ENCODE measurements around the gene TGIF2.

Gene TGIF2

DNA sequence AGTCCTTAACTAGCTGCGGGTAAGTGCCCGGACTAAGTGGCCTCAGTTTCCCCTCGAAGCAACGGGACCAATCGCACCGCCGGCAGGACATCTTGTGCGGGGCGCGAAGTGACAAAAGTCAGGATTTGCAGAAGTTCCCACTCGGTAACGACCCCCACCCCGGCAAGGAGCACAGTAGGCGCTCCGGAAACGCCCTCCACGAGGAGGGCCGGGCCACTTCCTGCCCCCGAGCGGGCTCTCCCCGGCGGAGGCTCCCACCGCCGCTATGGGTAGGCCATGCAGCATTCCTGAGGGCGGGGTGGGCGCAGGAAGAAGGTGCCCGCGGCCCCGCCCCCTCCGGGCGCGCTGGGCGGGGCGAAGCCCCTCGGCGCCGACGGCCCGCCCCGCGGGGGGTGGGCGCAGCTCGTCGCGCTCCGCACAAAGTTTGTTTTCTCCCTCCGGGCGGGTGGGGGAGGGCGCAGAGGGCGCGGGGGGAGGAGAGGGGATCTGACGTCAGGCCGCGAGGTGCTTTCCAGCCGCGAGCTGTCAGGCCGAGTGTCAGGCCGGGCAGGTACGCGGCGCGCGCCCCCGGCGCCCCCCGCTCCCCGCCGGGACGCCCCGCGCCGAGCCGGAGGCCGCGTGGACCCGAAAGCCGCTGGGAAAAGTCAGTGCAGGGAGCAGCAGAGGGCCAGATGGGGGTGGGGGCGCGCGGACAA lies at the start of gene TGIF2:
TGIF2 (plus strand) TSS at position 495 of the 695 bp plus-strand sequence. CDS start 5,178 bp downstream, outside the sequence.
- no peak for FAIRE-seq

DNA sequence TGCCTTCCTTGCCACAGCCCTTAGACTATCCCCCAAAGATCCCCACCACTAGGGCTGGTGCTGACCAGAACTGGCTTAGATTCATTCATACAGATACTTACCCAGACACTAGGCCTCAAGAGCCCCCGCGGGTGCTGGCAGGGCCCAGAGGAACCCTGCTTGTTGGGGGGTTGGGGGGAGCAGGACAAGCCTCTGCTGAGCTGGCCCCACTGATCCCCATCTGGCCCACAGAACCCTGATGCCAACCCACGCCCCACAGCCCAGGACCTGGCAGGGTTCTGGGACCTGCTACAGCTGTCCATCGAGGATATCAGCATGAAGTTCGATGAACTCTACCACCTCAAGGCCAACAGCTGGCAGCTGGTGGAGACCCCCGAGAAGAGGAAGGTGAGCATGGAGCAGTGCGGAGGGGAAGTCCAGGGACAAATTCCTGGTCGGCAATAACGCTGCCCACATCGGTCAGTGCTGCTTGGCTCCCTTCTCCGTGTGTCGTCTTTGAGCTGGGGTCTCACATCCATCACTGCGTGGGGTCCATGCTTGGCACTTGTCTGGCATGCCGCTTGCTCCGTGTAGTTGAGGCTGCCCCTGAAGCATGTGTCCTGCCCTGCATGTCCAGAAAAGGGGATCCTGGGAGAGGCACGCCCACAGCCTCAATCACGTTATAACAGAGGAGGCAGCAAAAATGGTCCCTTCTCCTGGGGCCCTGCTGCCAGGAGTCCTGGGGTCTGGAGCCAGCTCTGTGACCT lies 47.6 kb upstream of the TGIF2 start:
- no peak for FAIRE-seq

DNA sequence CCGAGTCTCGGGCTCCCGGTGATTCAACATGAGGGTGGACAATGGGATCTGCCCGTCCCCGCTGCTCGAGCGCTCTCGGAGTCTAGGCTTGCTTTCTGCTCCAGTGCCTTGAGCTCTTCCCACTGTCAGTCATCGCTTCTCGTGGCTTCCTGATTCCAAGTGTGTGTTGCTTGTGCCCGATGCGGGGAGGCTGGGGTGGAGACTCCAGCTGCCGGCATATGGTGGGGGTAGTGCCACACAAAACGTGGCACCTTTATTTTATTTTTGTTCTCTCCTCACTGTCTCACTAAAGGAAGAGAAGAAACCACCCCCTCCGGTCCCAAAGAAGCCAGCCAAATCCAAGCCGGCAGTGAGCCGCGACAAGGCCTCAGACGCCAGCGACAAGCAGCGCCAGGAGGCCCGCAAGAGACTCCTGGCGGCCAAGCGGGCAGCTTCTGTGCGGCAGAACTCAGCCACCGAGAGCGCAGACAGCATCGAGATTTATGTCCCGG lies 46.8 kb upstream of the TGIF2 start:
- no peak for FAIRE-seq

DNA sequence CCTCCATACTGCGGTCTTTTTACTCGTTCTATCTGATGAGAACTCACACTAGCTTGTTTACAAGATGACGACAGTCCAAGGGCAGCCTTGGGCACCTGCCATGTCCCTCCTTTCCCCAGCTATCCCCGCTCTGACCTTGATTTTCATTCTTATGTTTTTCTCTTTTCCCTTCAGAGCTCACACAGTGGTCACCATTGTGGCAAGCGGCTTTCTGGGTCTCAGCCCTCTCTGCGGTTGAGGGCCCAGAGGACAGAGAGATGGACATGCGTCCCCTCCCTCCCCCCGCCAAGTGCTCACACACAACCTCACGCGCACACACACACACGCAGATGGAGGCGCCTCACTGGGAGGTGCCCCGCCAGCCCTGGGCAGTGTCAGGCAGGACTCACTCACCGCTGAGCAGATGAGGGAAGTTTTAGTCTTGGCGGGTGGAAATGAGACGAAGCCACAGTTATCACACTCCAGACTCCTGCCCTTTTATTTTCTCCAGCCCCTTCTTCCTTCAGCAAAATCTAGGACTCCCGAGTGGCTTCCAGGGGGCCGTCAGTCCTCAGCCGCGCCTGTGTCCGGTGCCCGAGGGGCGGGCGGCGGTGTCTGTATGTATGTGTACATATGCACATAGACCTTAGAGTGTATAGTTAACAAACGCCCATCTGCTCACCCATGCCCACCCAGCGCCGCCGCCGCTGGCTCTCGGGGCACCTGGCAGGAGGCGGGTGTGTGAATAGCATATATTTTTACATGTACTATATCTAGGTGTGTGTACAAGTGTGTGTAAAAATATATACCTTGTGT lies 45.9 kb upstream of the TGIF2 start:
- no peak for FAIRE-seq

DNA sequence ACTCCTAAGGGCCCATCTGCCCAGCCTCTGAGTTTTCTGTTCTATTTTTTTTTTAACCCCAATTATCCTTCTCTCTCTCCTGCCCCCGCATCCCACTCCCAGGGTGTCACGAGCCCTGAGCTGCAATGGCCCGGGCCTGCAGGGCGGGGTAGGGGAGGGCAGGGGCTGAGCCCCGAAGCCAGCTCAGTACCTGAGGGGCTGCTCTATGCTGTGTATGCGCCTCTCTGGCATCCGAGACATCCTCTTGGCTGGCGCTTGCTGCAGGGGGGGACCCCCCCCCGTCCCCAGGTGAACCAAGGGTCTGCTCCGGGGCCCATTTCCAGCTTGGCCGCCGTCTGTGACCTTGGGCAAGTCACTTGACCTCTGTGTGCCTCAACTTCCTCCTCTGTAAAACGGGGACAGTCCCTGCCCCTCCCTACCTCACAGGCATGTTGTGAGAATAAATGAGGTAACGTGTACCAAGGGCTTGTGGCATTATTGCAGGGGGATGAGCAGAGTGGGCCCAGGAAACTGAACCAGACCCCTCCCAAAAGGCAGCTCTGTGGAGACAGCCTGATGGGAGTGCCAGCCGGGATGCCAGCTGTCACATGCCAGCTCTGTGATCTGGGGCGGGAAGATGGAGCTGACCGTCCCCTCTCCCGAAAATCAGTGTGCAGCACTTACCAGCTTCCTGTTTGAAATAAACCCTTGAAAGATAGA lies 45.1 kb upstream of the TGIF2 start:
- no peak for FAIRE-seq

DNA sequence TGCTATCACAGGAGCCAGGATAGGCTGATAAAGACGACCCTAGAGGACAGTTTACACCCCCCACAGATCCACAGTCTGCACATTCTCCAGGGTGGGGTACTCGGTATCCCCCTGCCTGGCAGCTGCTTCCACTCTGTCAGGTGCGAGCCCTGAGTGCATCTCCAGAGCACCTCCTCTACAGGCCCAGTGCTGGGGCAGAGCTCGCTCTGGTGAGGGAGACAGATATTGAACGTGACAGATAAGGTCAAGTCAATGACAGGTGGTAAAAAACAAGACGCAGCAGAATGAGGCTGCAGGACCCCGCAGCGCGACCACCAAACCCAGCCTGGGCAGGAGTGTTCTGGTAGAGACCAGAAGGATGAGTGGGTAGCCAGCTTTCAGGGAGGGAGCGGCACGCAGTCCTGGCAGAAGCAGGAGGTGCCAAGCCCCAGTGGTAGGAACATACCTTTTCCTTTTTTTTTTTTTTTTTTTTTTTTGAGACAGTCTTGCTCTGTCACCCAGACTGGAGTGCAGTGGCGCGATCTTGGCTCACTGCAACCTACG lies 44.5 kb upstream of the TGIF2 start:
- FAIRE-seq = no peak

DNA sequence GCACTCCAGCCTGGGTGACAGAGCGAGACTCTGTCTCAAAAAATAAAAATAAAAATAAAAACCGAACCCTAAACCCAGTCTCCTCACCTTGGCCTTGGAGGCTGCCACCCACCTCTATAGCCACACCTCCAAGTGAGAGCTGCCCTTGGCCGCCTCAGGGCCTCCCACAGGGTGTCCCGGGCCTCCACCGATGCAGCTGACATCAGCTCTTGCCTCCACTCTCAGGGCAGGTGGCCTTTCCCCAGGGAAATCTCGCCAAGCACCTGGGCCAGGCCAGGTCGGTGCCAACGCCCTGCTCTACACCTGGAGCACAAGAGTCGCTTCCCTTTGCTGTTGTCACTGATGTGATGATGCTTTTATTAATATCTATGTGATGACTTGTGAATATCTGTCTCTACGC lies 41.0 kb upstream of the TGIF2 start:
- FAIRE-seq = no peak

DNA sequence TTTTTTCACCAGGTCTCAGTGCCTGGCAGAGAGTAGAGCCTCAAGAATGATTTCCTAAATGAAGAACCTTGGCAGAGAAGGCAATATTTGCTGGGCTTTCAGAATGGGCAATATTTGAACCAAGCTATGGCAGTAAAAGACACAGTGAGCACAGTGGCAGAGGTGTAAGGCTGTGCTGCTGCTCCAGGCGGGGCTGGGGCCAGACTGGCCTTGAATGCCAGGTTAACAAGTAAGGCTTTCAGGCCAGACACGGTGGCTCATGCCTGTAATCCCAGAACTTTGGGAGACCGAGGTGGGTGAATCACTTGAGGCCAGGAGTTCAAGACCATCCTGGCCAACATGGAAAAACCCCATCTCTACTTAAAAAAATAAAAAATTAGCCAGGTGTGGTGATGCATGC lies 40.6 kb upstream of the TGIF2 start:
- no peak for FAIRE-seq

DNA sequence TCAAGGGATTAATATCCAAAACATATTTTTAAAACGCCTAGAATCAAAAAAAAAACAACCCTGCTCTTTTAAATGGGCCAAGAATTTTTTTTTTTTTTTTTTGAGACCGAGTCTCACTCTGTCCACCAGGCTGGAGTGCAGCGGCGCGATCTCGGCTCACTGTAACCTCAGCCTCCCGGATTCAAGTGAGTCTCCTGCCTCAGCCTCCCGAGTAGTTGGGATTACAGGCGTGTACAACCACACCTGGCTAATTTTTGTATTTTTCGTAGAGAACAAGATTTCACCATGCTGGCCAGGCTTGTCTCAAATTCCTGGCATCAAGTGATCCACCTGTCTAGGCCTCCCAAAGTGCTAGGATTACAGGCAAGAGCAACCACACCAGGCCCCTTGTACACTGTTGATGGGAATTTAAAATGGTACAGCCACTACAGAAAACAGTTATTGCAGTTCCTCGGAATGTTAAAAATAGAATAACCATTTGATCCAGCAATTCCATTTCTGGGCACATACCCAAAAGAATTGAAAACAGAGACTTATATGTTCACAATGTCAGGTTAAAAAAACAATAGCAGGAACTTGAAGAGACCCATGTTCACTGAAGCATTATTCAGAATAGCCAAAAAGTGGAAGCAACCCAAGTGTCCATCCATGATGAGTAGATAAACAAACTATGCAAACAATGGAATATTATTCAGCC lies 35.2 kb upstream of the TGIF2 start:
- no peak for FAIRE-seq

DNA sequence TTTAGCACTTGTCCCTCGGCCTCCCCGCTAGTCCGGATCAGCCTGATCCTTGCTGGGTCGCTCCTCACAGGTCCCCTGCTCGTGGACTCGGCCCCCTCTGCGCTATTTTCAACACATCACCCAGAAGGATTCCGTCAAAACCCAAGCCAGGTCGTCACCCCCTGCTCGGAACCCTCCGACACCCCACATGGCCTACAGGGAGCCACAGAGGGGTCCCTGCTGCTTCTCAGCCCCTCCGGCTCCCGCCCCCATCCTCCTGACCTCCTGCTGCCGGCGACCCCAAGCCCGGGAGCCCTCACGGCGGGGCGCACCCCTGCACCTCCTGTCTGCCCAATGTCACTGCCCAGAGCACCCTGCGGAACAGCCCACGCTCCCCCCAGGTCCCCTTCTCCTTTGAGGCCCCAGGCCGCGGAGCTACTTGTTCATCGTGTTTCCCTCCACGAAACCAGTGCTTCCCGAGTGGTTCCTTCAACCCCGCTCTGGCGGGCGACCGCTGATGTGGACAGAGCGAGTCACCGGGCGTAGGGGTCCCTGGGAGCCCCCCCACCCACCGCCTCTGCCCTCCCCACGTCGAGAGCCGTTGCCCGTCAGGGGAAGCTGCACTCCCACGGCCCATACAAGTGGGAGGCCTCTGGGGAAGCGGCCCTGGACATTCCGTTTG lies 32.7 kb upstream of the TGIF2 start:
- no peak for FAIRE-seq

DNA sequence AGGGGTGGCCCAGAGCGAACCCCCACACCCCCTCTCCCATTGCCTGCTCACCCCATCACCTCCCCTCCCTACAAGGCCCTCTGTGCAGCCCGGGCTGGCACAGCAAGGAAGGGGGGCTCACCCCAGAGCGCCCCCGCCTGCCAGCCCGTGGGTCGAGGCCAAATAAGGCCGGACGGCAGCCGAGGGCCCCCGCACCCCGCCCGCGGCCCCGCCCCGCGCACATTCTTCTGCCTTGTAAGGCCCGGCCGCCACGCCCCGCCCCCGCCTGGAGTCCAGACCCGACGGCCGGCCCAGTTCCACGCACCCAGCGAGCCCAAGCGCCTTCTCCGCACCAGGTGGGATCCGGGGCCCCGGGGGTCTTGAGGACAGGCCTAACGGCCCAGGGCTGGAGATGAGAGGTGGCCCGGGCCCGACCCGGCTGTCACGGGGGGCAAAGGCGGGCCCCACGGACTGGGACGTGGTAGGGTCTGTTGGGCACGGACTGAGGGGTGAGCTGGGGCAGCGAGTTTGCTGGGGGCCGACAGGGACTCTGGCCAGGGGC lies 32.1 kb upstream of the TGIF2 start, which contains the start of gene MYL9:
MYL9 (plus strand) TSS at position 293 of the 541 bp plus-strand sequence. CDS start 3,366 bp downstream, outside the sequence.
- FAIRE-seq = no peak

DNA sequence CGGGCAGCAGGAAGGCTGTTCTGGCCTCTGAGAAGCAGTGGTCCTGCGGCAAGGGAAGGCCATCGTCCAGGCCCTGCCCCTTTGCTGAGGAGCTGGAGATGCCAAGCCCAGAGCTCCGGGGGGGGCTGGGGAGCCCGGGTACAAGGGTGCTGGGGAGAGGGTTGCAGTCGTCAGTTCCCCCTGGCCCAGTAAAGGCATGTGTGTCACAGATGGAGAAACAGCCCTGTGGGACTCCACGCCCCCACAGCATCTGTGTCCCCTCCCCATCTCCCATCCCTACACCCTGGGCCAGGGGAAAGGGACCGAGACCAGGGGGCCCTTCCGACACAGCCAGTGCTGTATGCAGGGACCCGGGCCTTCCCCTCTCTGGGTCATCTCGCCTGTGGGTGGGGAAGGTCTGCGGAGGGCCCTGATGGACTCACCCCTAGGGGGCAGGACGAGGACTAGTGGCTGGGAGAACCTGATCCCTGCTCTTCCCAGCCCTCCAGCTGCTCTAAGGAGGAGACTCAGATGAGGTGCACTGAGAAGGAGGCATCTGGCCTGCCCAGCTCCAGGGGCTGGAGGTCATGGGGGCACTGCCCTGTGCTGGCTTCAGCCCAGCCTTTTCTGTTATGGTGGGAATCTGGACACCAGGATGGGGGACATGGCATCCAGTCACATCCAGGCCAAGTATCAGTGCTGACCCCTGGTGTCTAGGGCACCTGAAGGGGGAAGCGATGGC lies 31.5 kb upstream of the TGIF2 start:
- FAIRE-seq = no peak

DNA sequence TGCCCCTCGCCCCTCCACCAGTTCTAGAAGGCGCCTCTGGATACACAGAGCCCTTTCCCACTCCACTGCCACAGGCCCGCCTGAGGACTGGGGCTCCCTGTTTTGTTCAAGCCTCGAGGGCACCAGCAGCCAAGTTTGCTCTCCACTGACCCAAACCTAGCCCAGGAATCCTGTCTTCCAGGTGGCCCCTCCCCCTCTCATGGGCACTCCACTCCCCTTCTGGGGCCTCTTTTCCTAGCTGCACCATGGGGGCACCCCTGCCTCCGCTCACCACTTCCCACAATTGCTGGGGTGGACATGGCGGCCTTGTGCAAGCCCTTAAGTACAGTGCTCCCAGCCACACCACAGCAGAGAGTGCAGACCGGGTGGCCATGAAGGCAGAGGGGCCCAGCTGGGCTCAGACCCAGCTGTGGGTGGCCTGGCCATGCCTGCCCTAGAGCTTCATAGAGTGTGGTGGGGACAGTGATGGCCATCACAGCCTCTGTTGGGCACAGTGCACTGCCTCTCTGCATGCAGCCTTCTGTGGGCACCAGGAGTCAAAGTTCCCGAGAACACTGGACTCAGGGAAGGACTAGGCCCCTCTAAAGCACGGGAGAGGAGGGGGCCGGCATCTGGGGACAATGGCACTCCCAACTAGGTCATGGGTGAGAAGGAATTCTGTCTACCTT lies 30.7 kb upstream of the TGIF2 start:
- FAIRE-seq = no peak

DNA sequence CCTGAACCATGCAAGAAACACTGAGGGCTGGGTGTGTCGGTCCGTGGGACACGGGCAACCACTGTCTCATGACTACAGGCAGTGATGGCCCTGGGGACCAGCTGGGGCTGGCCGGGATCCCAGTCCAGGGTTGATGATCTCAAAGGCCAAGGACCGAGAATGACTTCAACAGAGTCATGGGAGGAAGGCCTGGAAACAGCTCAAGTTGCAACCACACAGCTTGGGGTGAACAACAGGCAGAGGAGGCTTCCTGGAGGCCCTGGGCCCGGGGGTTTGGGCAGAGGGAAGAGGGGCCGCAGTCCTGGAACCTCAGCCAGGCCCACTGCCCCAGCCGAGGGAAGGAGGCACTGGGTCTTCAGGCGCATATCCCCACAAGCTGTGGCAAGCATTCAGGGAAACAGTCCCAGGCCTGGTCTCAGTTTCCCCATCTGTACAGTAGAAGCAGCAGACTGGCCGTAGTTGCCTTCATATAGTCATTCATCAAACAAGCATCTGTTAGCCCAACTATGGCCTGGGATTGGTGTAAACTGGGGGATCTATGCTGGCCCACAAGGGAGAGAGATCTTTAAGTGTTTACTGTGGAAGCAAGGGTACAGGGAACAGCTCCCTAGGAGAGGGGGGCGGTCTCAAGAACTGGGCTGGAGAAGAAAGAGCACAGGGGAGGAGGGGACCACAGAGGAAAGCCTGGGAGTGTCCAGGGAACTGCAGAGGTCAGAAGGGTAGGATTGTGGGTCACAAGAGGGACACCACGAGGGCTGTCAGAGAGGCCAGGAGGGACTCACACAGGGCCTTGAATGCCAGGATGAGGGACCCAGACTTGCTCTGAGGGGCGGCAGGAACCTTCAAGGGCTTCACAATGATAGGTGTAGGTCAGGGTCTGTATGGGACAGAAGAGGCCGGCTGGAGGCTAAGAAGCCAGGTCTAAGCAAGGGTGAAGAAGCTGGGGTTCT lies 29.9 kb upstream of the TGIF2 start:
- no peak for FAIRE-seq

DNA sequence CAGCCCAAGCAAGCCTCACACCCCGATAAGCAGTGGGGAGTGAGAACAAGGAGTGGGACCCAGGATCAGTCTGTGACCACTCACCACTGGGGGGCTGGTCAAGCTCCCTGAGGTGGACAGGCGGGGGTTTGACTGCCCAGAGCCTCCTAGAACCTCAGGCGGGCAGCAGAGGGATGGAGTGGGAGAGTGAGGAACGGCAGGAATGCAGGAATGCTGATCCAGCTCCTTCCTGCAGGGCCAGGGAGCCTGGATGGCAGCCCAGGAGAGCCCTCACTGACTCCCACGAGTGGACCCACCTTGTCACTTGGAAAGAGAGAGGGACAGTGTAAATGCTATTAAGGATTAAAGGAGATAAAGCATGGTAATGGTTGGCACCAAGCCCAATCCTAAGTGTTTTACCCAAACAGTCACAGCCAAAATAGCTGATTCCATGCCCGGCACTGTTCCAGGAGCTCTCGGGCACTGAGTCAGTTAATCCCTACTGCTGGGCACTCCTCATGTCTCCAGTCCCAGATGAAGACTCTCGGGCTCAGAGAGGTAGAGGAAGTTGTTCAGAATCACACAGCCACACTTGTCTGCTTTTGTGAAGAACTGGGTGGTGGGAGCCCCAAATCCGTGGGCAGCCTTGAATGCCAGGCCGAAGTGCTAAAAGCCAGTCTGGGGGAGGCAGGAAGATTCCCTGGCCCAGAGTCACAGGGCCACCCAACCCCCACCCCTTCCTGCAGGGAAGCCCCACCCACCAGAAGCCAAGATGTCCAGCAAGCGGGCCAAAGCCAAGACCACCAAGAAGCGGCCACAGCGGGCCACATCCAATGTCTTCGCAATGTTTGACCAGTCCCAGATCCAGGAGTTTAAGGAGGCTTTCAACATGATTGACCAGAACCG lies 29.0 kb upstream of the TGIF2 start:
- FAIRE-seq = no peak

DNA sequence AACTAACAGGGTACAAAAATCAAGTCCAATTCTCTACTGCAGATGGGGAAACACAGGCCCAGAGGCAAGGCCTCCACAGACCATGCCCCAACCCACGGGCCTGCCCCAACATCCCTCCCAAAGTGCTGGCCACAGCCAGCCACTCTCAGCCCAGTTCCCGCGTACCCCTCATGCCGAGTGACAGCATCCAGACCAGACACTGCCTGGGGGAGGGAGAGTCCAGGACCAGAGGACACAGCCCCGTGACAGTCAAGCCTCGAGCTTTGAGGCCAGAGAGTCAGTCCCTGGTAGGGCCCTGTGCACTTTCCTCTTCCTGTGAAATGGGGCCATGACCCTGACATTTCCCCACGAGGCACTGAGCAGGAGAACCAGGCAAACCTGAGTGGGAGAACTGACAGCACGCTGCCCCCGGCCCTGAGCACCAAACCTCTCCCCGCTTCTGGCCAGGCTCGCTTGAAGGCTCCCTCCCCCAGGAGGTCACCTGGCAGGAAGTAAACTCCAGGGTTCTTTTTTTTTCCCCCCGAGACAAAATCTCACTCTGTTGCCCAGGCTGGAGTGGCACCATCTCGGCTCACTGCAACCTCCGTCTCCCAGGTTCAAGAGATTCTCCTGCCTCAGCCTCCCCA lies 27.2 kb upstream of the TGIF2 start:
- FAIRE-seq = no peak

Data from G401.6 (cell line).